IPS-NIHi11 (cell line): ENCODE results near the gene GTSE1.

Experiments used
- DNase-seq: peaks from one replicate; pipeline ENCODE4 v3.0.0; 2012; ENCODE audit warnings: mixed read lengths, low spot score

Gene GTSE1

DNA sequence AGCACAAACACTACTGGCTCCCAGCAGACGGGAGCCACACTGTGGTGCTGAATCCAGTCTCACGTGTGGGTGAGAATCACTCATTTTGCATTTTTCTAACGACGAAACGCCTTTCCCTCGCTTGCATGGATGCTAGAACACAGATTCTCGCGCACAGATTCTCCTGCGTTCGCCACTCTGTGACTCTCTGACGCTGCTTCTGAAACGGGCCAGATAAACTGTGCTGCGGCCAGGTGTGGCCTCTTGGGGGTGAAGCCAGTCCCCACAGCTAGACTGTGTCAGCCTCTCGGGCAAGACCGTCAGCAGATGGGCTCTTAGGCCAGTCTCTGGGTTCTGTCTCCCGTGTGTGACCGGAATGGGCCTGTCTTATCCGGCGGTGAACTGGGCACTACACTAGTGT lies 83.4 kb downstream of the GTSE1 start:
- no peak for DNase-seq
